Placental epithelial cell (primary cell): Measurements from ENCODE around the gene SIT1. TPM values are rescaled to one million over a fixed set of nuclear protein-coding genes. Genes with fewer than 3 reads are reported as not detected.

Experiments
- small RNA-seq: library from RNA; depleted of rRNA; stranded (forward); fragments of <200 nt; gene quantifications from one replicate; pipeline ENCODE3, GENCODE V24; 2012
- total RNA-seq: library from RNA; depleted of rRNA; stranded (reverse); fragments of >200 nt; gene quantifications from 2 replicates; pipeline ENCODE4 v1.2.3, GENCODE V29; 2012

Gene SIT1
- not detected in 2 replicates for total RNA-seq

GRCh38 chr9:35650341-35651158 lies at the start of gene SIT1:
Gene SIT1, minus strand, starts transcription at chr9:35650931. Its CDS starts 78 bp downstream, at chr9:35650853.

GRCh38 chr9:35689542-35690293 lies 39.0 kb upstream of the SIT1 start, which contains the start of gene TPM2:
Gene TPM2, minus strand, starts transcription at chr9:35689925. Its CDS starts 108 bp downstream, at chr9:35689817.

GRCh38 chr9:35673132-35674024 lies 22.6 kb upstream of the SIT1 start, which contains the start of gene CA9:
Gene CA9, plus strand, starts transcription at chr9:35673928. Its CDS starts 32 bp downstream, at chr9:35673960.

GRCh38 chr9:35664531-35665470 lies 14.1 kb upstream of the SIT1 start, which contains the start of gene ARHGEF39:
Gene ARHGEF39, minus strand, starts transcription at chr9:35665195. Its CDS starts 26 bp downstream, at chr9:35665169.

GRCh38 chr9:35658137-35658967 lies 7.6 kb upstream of the SIT1 start, which contains the start of gene CCDC107:
Gene CCDC107, plus strand, starts transcription at chr9:35658292. Its CDS starts 88 bp downstream, at chr9:35658380.

GRCh38 chr9:35657546-35658136 lies 6.9 kb upstream of the SIT1 start, which contains the start of gene RMRP:
Gene RMRP, minus strand, starts transcription at chr9:35658019.

GRCh38 chr9:35618325-35618727 lies 32.4 kb downstream of the SIT1 start, which contains the start of gene CD72:
Gene CD72, minus strand, starts transcription at chr9:35618413. Its CDS starts 110 bp downstream, at chr9:35618303.

GRCh38 chr9:35604578-35605350 lies 46.0 kb downstream of the SIT1 start, which contains the start of gene TESK1:
Gene TESK1, plus strand, starts transcription at chr9:35605262. Its CDS starts 358 bp downstream, at chr9:35605620.

Small RNA genes within 50 kb of the gene (small RNA-seq; reads per million reads assigned to genes)
- gene MIR4667 (0.35 reads per million, percentile 12 among the genes with 10 or more reads in this experiment), gene RMRP (not detected), gene RN7SL22P (not detected)

Other genes with a start within 250 kb of the SIT1 start
- gene RUSC2, start 160.8 kb downstream of the SIT1 start, total RNA-seq: 16.5 and 51.0 TPM in 2 replicates
- 19.6 and 23.1 TPM in 2 replicates for gene TESK1, start 45.7 kb downstream of the SIT1 start, total RNA-seq
- 1.2 and 3.5 TPM in 2 replicates for gene CD72, start 32.5 kb downstream of the SIT1 start, total RNA-seq
- 39,103 and 115,939 TPM in 2 replicates for gene RMRP, start 7.1 kb upstream of the SIT1 start, total RNA-seq
- 5.5 and 6.6 TPM in 2 replicates for gene CCDC107, start 7.4 kb upstream of the SIT1 start, total RNA-seq
- gene ARHGEF39, start 14.3 kb upstream of the SIT1 start, total RNA-seq: 1.2 and 1.6 TPM in 2 replicates
- not detected in 2 replicates for gene CA9, start 23.0 kb upstream of the SIT1 start, total RNA-seq
- 87.9 and 98.7 TPM in 2 replicates for gene TPM2, start 39.0 kb upstream of the SIT1 start, total RNA-seq
- gene TLN1, start 81.3 kb upstream of the SIT1 start, total RNA-seq: 118 and 165 TPM in 2 replicates
- gene CREB3, start 81.7 kb upstream of the SIT1 start, total RNA-seq: 56.1 and 92.0 TPM in 2 replicates
- gene GBA2, start 98.3 kb upstream of the SIT1 start, total RNA-seq: 25.9 and 31.7 TPM in 2 replicates
- 18.1 and 27.0 TPM in 2 replicates for gene RGP1, start 98.4 kb upstream of the SIT1 start, total RNA-seq
- gene MSMP, start 103.3 kb upstream of the SIT1 start, total RNA-seq: not detected in 2 replicates
- 9.0 and 23.6 TPM in 2 replicates for gene NPR2, start 140.7 kb upstream of the SIT1 start, total RNA-seq
- 0.65 and 1.2 TPM in 2 replicates for gene SPAG8, start 161.3 kb upstream of the SIT1 start, total RNA-seq
- gene HINT2, start 164.1 kb upstream of the SIT1 start, total RNA-seq: 10.6 and 15.7 TPM in 2 replicates
- gene FAM221B, start 177.8 kb upstream of the SIT1 start, total RNA-seq: not detected in 2 replicates
- gene TMEM8B, start 178.3 kb upstream of the SIT1 start, total RNA-seq: 3.5 and 4.0 TPM in 2 replicates
- not detected in 2 replicates for gene OR13J1, start 219.5 kb upstream of the SIT1 start, total RNA-seq